ENCODE data around the gene SSBP2.
"Not testable (repeated sequence)": the region's sequence is repeated elsewhere in the genome, so short reads cannot be mapped to it uniquely, and the experiment has no call there.

Gene SSBP2

GRCh38 chr5:81519217-81519905 lies 231.5 kb downstream of the SSBP2 start:
- no peak for DNase-seq

GRCh38 chr5:81517462-81517861 lies 233.4 kb downstream of the SSBP2 start:
- DNase-seq: no peak

- no peak for DNase-seq
Observed at GRCh38 chr5:81516091-81516490, 234.8 kb downstream of the SSBP2 start.

GRCh38 chr5:81513982-81514381 lies 236.9 kb downstream of the SSBP2 start:
- DNase-seq: peak; percentile 52

GRCh38 chr5:81513473-81513872 lies 237.4 kb downstream of the SSBP2 start:
- DNase-seq: no peak

GRCh38 chr5:81506900-81507588 lies 243.9 kb downstream of the SSBP2 start:
- peak; percentile 94 for DNase-seq

GRCh38 chr5:81506378-81506777 lies 244.5 kb downstream of the SSBP2 start:
- no peak for DNase-seq

GRCh38 chr5:81505672-81506071 lies 245.2 kb downstream of the SSBP2 start:
- no peak for DNase-seq

- not testable (repeated sequence) for DNase-seq
Observed at GRCh38 chr5:81503602-81504001, 247.3 kb downstream of the SSBP2 start.

GRCh38 chr5:81495286-81495685 lies 255.6 kb downstream of the SSBP2 start:
- no peak for DNase-seq

- no peak for DNase-seq
Observed at GRCh38 chr5:81488862-81489261, 262.0 kb downstream of the SSBP2 start.

GRCh38 chr5:81486711-81487110 lies 264.2 kb downstream of the SSBP2 start:
- no peak for DNase-seq

- DNase-seq: no peak
Observed at GRCh38 chr5:81482595-81482994, 268.3 kb downstream of the SSBP2 start.

GRCh38 chr5:81473395-81473794 lies 277.5 kb downstream of the SSBP2 start:
- DNase-seq: not testable (repeated sequence)

GRCh38 chr5:81469676-81470075 lies 281.2 kb downstream of the SSBP2 start:
- no peak for DNase-seq

GRCh38 chr5:81450940-81451339 lies 300.0 kb downstream of the SSBP2 start:
- no peak for DNase-seq

GRCh38 chr5:81435023-81435422 lies 315.9 kb downstream of the SSBP2 start:
- no peak for DNase-seq

- no peak for DNase-seq
Observed at GRCh38 chr5:81429985-81430384, 320.9 kb downstream of the SSBP2 start.

GRCh38 chr5:81429363-81429762 lies 321.5 kb downstream of the SSBP2 start:
- DNase-seq: no peak

- no peak for DNase-seq
Observed at GRCh38 chr5:81428861-81429260, 322.0 kb downstream of the SSBP2 start.

- no peak for DNase-seq
Observed at GRCh38 chr5:81428446-81428845, 322.5 kb downstream of the SSBP2 start.

GRCh38 chr5:81427566-81427965 lies 323.3 kb downstream of the SSBP2 start:
- no peak for DNase-seq

- DNase-seq: no peak
Observed at GRCh38 chr5:81426359-81427030, 324.4 kb downstream of the SSBP2 start.

GRCh38 chr5:81425569-81425968 lies 325.3 kb downstream of the SSBP2 start:
- peak; percentile 56 for DNase-seq

All from NCI-H1694 treated with DMSO at 0.1 percent for 48 hours (cell line).